ENCODE data around the gene DENND5A. TPM values are rescaled to one million over a fixed set of nuclear protein-coding genes. Genes with fewer than 3 reads are reported as not detected.

The DENND5A gene
- total and polyA plus RNA-seq, 10 of the 15 experiments (the other 5 are each of a cell fraction or from before 2014, with no cell fraction given): 15.6 to 157 (median 85.1) TPM

DNA sequence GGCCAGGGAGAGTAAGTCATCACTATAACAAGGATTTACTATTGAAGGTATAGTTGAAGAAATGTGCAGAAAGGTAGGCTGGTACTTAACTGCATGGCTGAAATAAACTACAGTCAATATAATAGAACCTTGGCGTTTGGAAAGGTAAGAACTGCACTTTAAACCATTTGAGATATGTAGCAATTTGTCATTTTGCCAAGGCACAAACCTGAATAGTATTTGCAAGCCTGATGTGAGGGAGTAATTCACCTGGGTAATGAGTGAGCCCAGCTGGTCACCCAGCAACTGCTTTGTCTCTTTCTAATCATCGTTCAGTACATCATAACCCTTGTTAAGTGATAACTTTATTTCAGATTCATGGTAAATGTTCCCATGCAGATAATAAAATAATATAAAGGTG lies 111.5 kb downstream of the DENND5A start (continued):
- TF ChIP-seq KAT2A (conservative IDR thresholded peaks at IDR 0.05; ENCODE audit: control insufficient read depth, low read depth, low read length) (no peak), SMAD1 (IDR thresholded peaks at IDR 0.05; ENCODE audit: low read depth, partially characterized antibody) (no peak)

DNA sequence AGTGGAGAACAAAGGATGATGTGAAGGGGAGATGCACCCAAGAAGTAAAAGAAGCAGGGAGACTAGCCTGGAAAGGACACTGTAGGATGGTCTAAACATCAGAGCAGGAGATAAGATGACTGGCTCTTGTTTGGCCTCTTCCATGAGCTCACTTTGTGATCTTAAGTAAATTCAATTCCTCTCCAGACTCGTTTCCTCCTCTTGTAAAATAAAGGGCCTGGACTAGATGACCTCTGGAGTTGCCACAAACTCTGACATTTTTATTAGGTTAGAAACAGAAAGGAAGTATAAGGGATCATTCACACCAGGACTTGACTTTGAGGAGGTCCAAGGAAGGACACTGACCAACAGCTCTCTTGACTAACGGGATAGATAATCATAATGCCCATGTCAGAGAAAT lies 113.5 kb downstream of the DENND5A start:
- no TSS peak for BruUV-seq (replicated peaks)
- Histone ChIP-seq H2AFZ (ENCODE audit: control insufficient read depth, low read depth, low read length) (no peak overlapping the region), H3K27ac (ENCODE audit: control insufficient read depth, insufficient read depth) (no peak overlapping the region), H3K79me2 (ENCODE audit: control insufficient read depth, insufficient read depth, low read length) (no peaks in the 10 kb centered on the region), H3K9me3 (replicated peaks; ENCODE audit: control insufficient read depth, insufficient read depth, low read length) (no peaks in the 10 kb centered on the region), H3K36me3 (ENCODE audit: control insufficient read depth in 2 of 2, insufficient read depth in 2 of 2, low read length in 1 of 2) (peaks cover 1 to 19% of the 10 kb centered on the region in 2 experiments; a peak in 3 of 4 replicates), H3K4me1 (ENCODE audit: control insufficient read depth, insufficient read depth, low read length) (no peaks in the 10 kb centered on the region), H4K20me1 (ENCODE audit: control insufficient read depth, insufficient read depth) (no peaks in the 10 kb centered on the region), H3K27me3 (replicated peaks in 1 of 2; ENCODE audit: control insufficient read depth in 2 of 2, insufficient read depth in 2 of 2, low read length in 1 of 2) (no peaks in the 10 kb centered on the region), H3K4me2 (ENCODE audit: control insufficient read depth, insufficient read depth) (no peak overlapping the region), H3K4me3 (no peak overlapping the region), H3K9ac (ENCODE audit: control insufficient read depth, insufficient read depth, low read length) (no peak overlapping the region)
- WGBS (ENCODE audit: insufficient coverage, insufficient replicate concordance, low lambda C conversion rate, missing lambda C conversion rate): 68% methylated on average over 2 of the region's 2 CpGs
- ChIA-PET POLR2A (no interaction called here), SMC1A (ENCODE audit: uncharacterized antibody, unreplicated experiment) (interaction anchor here (1.8 kb wide), 1 partner anchor 22 kb away, joined by 6 read pairs; no protein-coding TSS in a partner anchor), CTCF (interaction anchor here (0.6 to 4.0 kb wide), 2 partner anchors 14 to 355 kb away, joined by 3 to 14 read pairs; no protein-coding TSS in a partner anchor), RAD21 (ENCODE audit: unreplicated experiment) (no interaction called here)
- ATAC-seq (no peak), FAIRE-seq (no peak), DNase-seq (ENCODE audit: low read depth, low spot score) (no peak)
- in situ Hi-C loops (cut with MboI): no loop called here
- no peak for TF ChIP-seq TCF3 (IDR thresholded peaks at IDR 0.05; ENCODE audit: borderline replicate concordance, insufficient read depth, low read depth, low read length)
- TF ChIP-seq HCFC1 (IDR thresholded peaks at IDR 0.05; ENCODE audit: low read length): no peak
- TF ChIP-seq BRCA1 (IDR thresholded peaks at IDR 0.05; ENCODE audit: low read depth, low read length): no peak
- TF ChIP-seq NFXL1 (IDR thresholded peaks at IDR 0.05; ENCODE audit: borderline replicate concordance): no peak
- TF ChIP-seq, protein P1, sequence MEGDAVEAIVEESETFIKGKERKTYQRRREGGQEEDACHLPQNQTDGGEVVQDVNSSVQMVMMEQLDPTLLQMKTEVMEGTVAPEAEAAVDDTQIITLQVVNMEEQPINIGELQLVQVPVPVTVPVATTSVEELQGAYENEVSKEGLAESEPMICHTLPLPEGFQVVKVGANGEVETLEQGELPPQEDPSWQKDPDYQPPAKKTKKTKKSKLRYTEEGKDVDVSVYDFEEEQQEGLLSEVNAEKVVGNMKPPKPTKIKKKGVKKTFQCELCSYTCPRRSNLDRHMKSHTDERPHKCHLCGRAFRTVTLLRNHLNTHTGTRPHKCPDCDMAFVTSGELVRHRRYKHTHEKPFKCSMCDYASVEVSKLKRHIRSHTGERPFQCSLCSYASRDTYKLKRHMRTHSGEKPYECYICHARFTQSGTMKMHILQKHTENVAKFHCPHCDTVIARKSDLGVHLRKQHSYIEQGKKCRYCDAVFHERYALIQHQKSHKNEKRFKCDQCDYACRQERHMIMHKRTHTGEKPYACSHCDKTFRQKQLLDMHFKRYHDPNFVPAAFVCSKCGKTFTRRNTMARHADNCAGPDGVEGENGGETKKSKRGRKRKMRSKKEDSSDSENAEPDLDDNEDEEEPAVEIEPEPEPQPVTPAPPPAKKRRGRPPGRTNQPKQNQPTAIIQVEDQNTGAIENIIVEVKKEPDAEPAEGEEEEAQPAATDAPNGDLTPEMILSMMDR (IDR thresholded peaks at IDR 0.05 in 2 of 3, conservative IDR thresholded peaks at IDR 0.05 in 1 of 3; ENCODE audit: control insufficient read depth in 2 of 3, extremely low read depth in 1 of 3, insufficient read depth in 1 of 3, low read depth in 3 of 3, low read length in 3 of 3): no peak
- TF ChIP-seq HDGF (IDR thresholded peaks at IDR 0.05): no peak
- no peak for TF ChIP-seq BACH1 (IDR thresholded peaks at IDR 0.05; ENCODE audit: borderline replicate concordance)
- no peak for TF ChIP-seq ESRRA (IDR thresholded peaks at IDR 0.05; ENCODE audit: low read length)
- TF ChIP-seq ASH2L (IDR thresholded peaks at IDR 0.05; ENCODE audit: borderline replicate concordance, low read depth): no peak
- TF ChIP-seq CREB1 (IDR thresholded peaks at IDR 0.05; ENCODE audit: low read depth): no peak
- no peak for TF ChIP-seq ZNF207 (IDR thresholded peaks at IDR 0.05; ENCODE audit: borderline replicate concordance)
- TF ChIP-seq MXI1 (IDR thresholded peaks at IDR 0.05; ENCODE audit: low read depth, low read length): no peak
- no peak for TF ChIP-seq MTA2 (IDR thresholded peaks at IDR 0.05; ENCODE audit: low read depth)
- TF ChIP-seq, protein P2, sequence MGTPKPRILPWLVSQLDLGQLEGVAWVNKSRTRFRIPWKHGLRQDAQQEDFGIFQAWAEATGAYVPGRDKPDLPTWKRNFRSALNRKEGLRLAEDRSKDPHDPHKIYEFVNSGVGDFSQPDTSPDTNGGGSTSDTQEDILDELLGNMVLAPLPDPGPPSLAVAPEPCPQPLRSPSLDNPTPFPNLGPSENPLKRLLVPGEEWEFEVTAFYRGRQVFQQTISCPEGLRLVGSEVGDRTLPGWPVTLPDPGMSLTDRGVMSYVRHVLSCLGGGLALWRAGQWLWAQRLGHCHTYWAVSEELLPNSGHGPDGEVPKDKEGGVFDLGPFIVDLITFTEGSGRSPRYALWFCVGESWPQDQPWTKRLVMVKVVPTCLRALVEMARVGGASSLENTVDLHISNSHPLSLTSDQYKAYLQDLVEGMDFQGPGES (IDR thresholded peaks at IDR 0.05): no peak
- TF ChIP-seq RFX5 (IDR thresholded peaks at IDR 0.05; ENCODE audit: low read depth, low read length): no peak
- no peak for TF ChIP-seq CREM (IDR thresholded peaks at IDR 0.05; ENCODE audit: low read depth)
- no peak for TF ChIP-seq IKZF2 (IDR thresholded peaks at IDR 0.05)
- intact Hi-C loops (cut with micrococcal nuclease; ENCODE audit: unreplicated experiment): no loop called here
